Smooth muscle cell (in vitro differentiated cells): ENCODE data around the gene PRRC2B. TPM values are rescaled to one million over a fixed set of nuclear protein-coding genes. Genes with fewer than 3 reads are reported as not detected.

ENCODE experiments used
- DNase-seq: peaks from one replicate; lab custom pipeline; 2025; ENCODE audit not compliant: unreplicated experiment; lab: John Stamatoyannopoulos, UW
- H2AFZ ChIP-seq: fragments of 200-600 bp; sonication (generic); 2 replicates; pipeline ENCODE4 v1.6.0; 2016; ENCODE audit warnings: antibody characterized with exemption, low read depth, mild to moderate bottlenecking
- H3F3A ChIP-seq: fragments of 200-600 bp; sonication (generic); 2 replicates; pipeline ENCODE4 v1.6.0; 2017; ENCODE audit warnings: antibody characterized with exemption, low read depth
- H3K27ac ChIP-seq: fragments of 200-600 bp; sonication (generic); 2 replicates; pipeline ENCODE4 v1.5.1; 2016; ENCODE audit warnings: low read depth, mild to moderate bottlenecking
- H3K27me3 ChIP-seq: fragments of 200-600 bp; sonication (generic); 2 replicates; pipeline ENCODE4 v1.6.1; 2016; ENCODE audit warnings: low read depth, mild to moderate bottlenecking
- H3K36me3 ChIP-seq: fragments of 200-600 bp; sonication (generic); 2 replicates; pipeline ENCODE4 v1.5.1; 2016; ENCODE audit warnings: low read depth
- H3K4me1 ChIP-seq: fragments of 200-600 bp; sonication (generic); 2 replicates; pipeline ENCODE4 v1.5.1; 2016; ENCODE audit warnings: low read depth
- H3K4me2 ChIP-seq: fragments of 200-600 bp; sonication (generic); 2 replicates; pipeline ENCODE4 v1.6.0; 2016; ENCODE audit warnings: mild to moderate bottlenecking
- H3K4me3 ChIP-seq: fragments of 200-600 bp; sonication (generic); 2 replicates; pipeline ENCODE4 v1.5.1; 2016; ENCODE audit warnings: mild to moderate bottlenecking
- H3K79me2 ChIP-seq: fragments of 200-600 bp; sonication (generic); 2 replicates; pipeline ENCODE4 v1.6.0; 2016; ENCODE audit warnings: low read depth, mild to moderate bottlenecking
- H3K9ac ChIP-seq: fragments of 200-600 bp; sonication (generic); 2 replicates; pipeline ENCODE4 v1.6.0; 2016; ENCODE audit warnings: low read depth
- H3K9me3 ChIP-seq: fragments of 200-600 bp; sonication (generic); replicated peaks from 2 replicates; pipeline ENCODE4 v1.5.1; 2016; ENCODE audit warnings: low read depth
- H4K20me1 ChIP-seq: fragments of 200-600 bp; sonication (generic); 2 replicates; pipeline ENCODE4 v1.6.0; 2016; ENCODE audit warnings: low read depth
- CTCF ChIP-seq: fragments of 200-600 bp; sonication (generic); IDR thresholded peaks from 2 replicates; pipeline ENCODE4 v1.5.1; 2017; ENCODE audit warnings: borderline replicate concordance, mild to moderate bottlenecking, antibody characterized with exemption; ENCODE audit not compliant: insufficient read depth, poor library complexity, severe bottlenecking
- WGBS: methylation state at CpG from one replicate; pipeline ENCODE4 v1.1.7; 2016; ENCODE audit warnings: low lambda C conversion rate; 5-methylcytosine and 5-hydroxymethylcytosine counted together
- polyA plus RNA-seq: library from polyadenylated mRNA; unstranded; fragments of >200 nt; fragmentation: Nextera tagmentation; extraction: Ambion mirVana; gene quantifications from 2 replicates; pipeline ENCODE4 v1.2.1, GENCODE V29; 2016
- total RNA-seq: library from RNA; depleted of rRNA; stranded (reverse); fragments of >200 nt; gene quantifications from 2 replicates; pipeline ENCODE4 v1.2.3, GENCODE V29; 2014

PRRC2B gene
- total and polyA plus RNA-seq, 2 experiments from 2014 or later = 38.6 to 97.2 TPM

GRCh38 chr9:131441441-131441840 lies 47.6 kb downstream of the PRRC2B start:
- no peak for TF ChIP-seq CTCF
- H2AFZ ChIP-seq = no peak overlapping the region
- 94% methylated on average over 2 of the region's 2 CpGs for WGBS
- H3K9ac ChIP-seq = no peak overlapping the region
- peaks cover 97% of the 10 kb centered on the region for H4K20me1 ChIP-seq
- peaks cover 7% of the 10 kb centered on the region for H3K4me1 ChIP-seq
- DNase-seq = no peak
- no peaks in the 10 kb centered on the region for H3K27me3 ChIP-seq
- H3K79me2 ChIP-seq = peaks cover 79% of the 10 kb centered on the region
- H3K4me3 ChIP-seq = no peak overlapping the region
- peaks cover 31% of the 10 kb centered on the region for H3K36me3 ChIP-seq
- peaks cover 3% of the 10 kb centered on the region for H3F3A ChIP-seq
- H3K27ac ChIP-seq = no peak overlapping the region
- no peaks in the 10 kb centered on the region for H3K9me3 ChIP-seq
- no peak overlapping the region for H3K4me2 ChIP-seq

DNA sequence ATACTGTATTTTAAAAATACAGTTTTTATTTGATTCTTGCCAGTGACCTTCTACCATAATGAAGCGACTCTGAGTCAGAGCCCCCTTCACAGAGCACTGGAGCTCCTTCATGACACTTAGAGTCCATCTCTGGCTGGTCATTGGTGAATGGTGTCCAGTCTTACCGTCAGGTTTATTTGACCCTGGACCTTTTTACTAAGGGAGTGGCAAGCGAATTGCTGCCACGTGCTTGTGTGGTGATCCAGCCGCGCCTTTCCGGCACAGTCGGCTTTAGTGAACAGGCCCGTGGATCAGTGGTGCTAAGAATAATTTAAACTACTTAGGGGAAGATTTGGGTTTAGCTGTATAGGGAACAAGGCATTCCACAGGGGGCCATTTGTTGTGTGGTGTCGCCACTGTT lies 48.5 kb downstream of the PRRC2B start:
- H3K27me3 ChIP-seq = no peaks in the 10 kb centered on the region
- H3K27ac ChIP-seq = no peak overlapping the region
- H3K4me2 ChIP-seq = no peak overlapping the region
- WGBS = 89% methylated on average over 10 of the region's 10 CpGs
- H3F3A ChIP-seq = peaks cover 11% of the 10 kb centered on the region
- peaks cover 97% of the 10 kb centered on the region for H4K20me1 ChIP-seq
- DNase-seq = no peak
- H3K36me3 ChIP-seq = peaks cover 37% of the 10 kb centered on the region
- H3K4me3 ChIP-seq = no peak overlapping the region
- no peak overlapping the region for H3K9ac ChIP-seq
- peaks cover 7% of the 10 kb centered on the region for H3K4me1 ChIP-seq
- H3K9me3 ChIP-seq = no peaks in the 10 kb centered on the region
- H3K79me2 ChIP-seq = peaks cover 78% of the 10 kb centered on the region
- no peak for TF ChIP-seq CTCF
- H2AFZ ChIP-seq = no peak overlapping the region

- H3K36me3 ChIP-seq = peaks cover 37% of the 10 kb centered on the region
- H3K4me3 ChIP-seq = no peak overlapping the region
- no peak for TF ChIP-seq CTCF
- peaks cover 15% of the 10 kb centered on the region for H3F3A ChIP-seq
- no peaks in the 10 kb centered on the region for H3K9me3 ChIP-seq
- no peaks in the 10 kb centered on the region for H3K27me3 ChIP-seq
- H2AFZ ChIP-seq = no peak overlapping the region
- peaks cover 95% of the 10 kb centered on the region for H4K20me1 ChIP-seq
- H3K4me2 ChIP-seq = no peak overlapping the region
- no peak overlapping the region for H3K9ac ChIP-seq
- DNase-seq = no peak
- peaks cover 7% of the 10 kb centered on the region for H3K4me1 ChIP-seq
- 100% methylated on average over 2 of the region's 2 CpGs for WGBS
- no peak overlapping the region for H3K27ac ChIP-seq
- peaks cover 67% of the 10 kb centered on the region for H3K79me2 ChIP-seq
These were observed 49.8 kb downstream of the PRRC2B start for GRCh38 chr9:131443648-131444047.

DNA sequence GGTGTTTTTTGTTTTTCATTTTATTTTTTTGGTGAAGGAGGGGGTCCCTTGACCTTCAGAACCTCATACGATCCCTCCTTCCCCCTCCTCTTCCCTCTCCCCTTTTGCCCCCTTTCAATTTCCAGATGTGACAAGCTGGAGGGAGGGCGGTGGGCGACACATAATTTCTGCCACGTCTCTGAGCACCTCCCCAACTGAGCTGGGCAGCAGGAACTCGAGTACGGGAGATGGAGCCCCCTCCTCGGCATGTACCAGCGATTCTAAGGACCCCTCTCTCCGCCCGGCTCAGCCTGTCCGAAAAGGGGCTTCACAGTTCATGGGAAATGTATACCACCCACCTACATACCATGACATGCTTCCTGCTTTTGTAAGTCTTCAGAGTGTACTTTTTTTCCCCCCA lies 52.4 kb downstream of the PRRC2B start:
- peaks cover 15% of the 10 kb centered on the region for H3F3A ChIP-seq
- no peak overlapping the region for H3K9ac ChIP-seq
- H4K20me1 ChIP-seq = peaks cover 91% of the 10 kb centered on the region
- H3K4me3 ChIP-seq = no peak overlapping the region
- peaks cover 7% of the 10 kb centered on the region for H3K4me1 ChIP-seq
- H3K9me3 ChIP-seq = no peaks in the 10 kb centered on the region
- no peak overlapping the region for H3K4me2 ChIP-seq
- H3K27ac ChIP-seq = no peak overlapping the region
- 98% methylated on average over 11 of the region's 11 CpGs for WGBS
- peaks cover 37% of the 10 kb centered on the region for H3K36me3 ChIP-seq
- H3K27me3 ChIP-seq = no peaks in the 10 kb centered on the region
- DNase-seq = no peak
- peaks cover 70% of the 10 kb centered on the region for H3K79me2 ChIP-seq
- no peak for TF ChIP-seq CTCF
- no peak overlapping the region for H2AFZ ChIP-seq
